Stimulated activated CD4-positive, alpha-beta T cell treated with anti-CD3 and anti-CD28 coated beads, Interleukin-4, amount 100 ng/mL, for 4 hours (primary cell): Measurements from ENCODE around the gene ATP2B3.

Source experiments
- DNase-seq, 2 experiments: peaks; one replicate each; pipeline ENCODE4 v3.0.0-alpha.2; 2020

The ATP2B3 gene

GRCh38 chrX:153539171-153539978 is 21.9 kb downstream of the ATP2B3 start:
- DNase-seq = peak; percentile 38 to 54

GRCh38 chrX:153539979-153540358 is 22.5 kb downstream of the ATP2B3 start:
- no peak for DNase-seq

DNA sequence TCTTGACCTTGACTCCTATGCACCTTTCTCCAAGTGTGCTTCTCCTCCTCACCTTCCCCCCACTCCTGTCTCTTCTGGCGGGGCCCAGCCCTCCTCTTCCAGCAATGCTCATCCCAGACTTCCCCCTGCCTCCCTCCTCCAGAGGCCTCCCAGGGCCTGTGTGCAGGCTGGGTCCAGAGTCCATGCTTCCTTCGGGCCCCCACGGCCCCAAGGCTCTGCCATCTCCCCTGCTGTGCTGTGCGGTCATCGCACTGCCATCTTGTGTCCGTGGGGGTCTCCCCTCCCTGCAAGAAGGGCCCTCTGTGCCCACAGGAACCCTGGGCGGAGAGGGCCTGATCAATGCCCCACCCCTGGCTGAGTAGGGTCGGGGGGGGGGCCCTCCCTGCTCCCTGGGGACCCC is 27.3 kb downstream of the ATP2B3 start:
- DNase-seq = no peak

DNA sequence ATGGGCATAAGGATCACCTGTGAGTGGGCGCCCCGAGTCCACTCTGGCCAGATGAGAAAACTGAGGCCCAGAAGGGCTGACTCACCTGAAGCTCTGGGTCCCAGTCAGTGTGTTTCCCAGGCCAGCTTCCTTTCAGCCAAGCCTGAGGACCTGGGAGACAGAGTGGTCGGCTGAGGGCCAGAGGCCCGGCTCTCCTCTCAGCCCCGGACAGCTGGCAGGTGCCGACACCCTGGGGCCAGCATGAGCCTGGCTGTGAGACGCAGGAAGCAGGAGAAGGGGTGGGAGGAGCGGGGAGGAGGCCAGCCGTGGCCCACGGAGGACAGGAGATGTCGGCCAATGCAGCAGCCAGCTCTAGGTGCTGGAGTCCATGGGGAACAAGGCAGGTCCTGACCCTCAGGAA is 28.9 kb downstream of the ATP2B3 start:
- no peak for DNase-seq

DNA sequence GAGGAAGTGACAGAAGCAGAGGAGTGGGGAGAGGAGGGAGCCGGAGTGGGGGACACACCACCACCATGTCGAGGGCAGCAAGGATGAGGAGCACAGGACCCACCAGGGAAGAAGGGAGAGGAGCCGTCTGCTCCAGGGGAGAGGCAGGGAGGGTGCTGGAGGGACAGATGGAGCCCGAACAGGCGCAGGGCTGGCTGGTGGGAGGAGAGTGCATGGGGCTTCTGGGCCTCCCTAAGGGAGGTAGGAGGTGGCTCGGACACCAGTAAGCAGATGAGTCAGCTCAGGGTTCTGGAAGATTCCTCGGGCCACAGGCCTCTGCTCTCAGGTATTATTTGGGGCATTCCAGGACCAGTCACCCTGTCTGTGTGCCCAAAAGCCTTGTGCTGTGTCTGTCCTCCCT is 29.8 kb downstream of the ATP2B3 start:
- DNase-seq = no peak

- DNase-seq = no peak
Observed at GRCh38 chrX:153549231-153549630, 31.8 kb downstream of the ATP2B3 start.

GRCh38 chrX:153549807-153550206 is 32.4 kb downstream of the ATP2B3 start:
- DNase-seq = no peak

GRCh38 chrX:153551135-153551534 is 33.7 kb downstream of the ATP2B3 start:
- DNase-seq = no peak

- DNase-seq = peak; percentile 38 to 55
Observed at GRCh38 chrX:153554519-153555167, 37.2 kb downstream of the ATP2B3 start.

DNA sequence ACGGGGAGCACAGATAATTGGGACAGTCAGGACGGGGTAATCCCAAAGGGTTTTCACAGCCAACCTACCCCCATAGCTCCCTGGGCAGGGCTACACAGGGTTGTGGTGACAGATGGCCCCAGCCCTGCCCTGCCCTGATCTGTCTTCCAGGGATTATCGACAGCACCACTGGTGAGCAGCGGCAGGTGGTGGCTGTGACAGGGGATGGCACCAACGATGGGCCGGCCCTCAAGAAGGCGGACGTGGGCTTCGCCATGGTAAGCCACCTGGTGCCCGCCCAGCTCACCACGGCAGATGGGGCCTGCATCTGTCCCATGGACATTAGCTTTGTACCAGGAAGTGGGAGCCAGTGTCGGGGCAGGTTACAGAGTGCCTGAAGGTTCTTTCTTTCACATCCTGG is 39.3 kb downstream of the ATP2B3 start:
- no peak for DNase-seq

GRCh38 chrX:153557618-153558355 is 40.3 kb downstream of the ATP2B3 start:
- DNase-seq = no peak

GRCh38 chrX:153560000-153560399 is 42.6 kb downstream of the ATP2B3 start:
- DNase-seq = no peak

- DNase-seq = no peak
Observed at GRCh38 chrX:153560466-153560865, 43.0 kb downstream of the ATP2B3 start.

DNA sequence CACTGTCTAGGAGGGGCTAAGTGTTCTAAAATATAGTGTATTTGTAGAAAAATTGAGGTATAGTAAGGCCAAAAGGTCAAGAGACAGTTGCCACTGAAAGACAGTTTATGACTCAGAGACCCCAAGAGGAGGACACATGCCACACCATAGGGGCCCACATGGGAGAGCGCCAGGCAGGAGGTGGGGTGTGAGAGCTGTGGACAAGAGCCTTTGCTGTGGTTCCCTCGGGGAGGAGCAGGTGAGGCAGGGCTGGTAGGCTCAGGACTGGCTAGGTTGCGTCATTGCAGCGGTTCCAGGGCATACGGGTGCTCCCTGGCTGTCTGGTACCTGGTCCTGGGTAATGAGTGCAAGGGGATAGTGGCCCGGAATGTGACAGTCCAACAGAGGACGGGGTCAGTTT is 43.9 kb downstream of the ATP2B3 start:
- no peak for DNase-seq

DNA sequence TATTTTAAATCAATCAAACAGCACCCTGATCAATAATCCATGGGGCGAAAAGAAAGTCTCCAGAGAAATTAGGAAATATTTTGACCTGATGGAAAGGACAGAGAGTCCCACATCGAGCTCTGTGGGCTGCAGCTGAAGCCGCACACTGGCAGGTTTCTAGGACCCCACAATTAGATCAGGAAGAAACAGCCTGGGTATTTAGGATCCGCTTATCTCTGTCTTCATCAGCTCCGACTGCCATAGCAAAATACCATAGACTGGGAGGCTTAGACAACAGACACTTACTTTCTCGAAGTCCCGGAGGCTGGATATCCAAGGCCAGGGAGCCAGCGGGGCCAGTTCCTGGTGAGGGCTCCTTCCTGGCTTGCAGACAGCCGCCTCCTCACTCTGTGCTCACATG is 45.1 kb downstream of the ATP2B3 start:
- DNase-seq = no peak

- no peak for DNase-seq
Observed at GRCh38 chrX:153564047-153564606, 46.7 kb downstream of the ATP2B3 start.

DNA sequence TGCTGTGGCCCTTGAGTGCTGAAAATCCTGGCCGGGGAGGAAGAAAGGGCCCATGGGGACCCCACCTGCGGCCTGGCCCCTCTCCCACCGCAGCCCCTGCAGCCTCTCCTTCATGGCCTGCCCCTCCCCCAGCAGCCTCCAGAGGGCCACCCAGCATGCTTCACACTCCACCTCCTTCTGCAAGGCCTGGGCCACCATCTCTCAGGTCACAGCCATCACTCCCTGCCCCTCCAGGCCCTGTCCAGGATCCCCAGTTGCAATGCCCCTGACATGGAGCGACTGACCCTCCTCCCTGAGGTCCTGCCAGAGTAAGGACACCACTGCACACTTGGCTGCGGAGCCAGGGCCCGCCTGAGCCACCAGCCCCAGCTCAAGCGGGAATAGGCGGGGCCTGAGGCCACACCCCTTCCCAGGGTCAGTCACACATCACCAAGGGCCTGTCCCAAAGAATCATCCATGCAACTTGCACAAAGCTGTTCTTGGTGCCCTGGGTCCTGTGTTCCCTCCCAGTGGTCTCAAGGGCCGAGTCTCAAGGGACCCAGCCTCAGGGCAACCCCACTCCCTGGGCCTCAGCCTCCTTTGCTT is 48.6 kb downstream of the ATP2B3 start:
- no peak for DNase-seq

DNA sequence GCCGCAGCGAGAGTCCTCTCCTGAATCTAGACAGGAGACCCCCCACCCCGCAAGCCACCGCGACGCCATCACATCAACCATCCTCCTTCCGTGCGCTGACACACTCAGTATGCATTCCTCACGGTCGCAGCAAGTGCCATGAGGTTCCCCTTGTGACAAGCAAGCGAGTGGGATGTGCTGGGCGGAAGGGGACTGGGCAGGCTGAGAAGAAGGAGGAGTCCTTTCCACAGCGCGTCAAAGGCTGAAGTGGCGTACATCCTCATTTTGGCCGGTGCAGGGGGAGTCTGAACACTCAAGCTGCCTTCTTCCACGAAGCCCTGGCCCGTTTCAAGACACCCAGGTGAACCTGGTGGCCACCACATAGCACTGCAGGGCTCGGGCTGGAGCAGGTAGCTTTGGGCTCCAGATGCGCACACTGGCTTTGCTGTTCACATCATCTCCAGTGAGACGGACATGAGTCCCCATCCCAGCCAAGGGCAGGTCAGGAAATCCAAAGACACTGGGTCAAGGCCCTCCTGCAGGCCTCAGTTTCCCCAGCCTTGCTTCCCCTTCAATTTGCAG is 51.1 kb downstream of the ATP2B3 start:
- no peak for DNase-seq

DNA sequence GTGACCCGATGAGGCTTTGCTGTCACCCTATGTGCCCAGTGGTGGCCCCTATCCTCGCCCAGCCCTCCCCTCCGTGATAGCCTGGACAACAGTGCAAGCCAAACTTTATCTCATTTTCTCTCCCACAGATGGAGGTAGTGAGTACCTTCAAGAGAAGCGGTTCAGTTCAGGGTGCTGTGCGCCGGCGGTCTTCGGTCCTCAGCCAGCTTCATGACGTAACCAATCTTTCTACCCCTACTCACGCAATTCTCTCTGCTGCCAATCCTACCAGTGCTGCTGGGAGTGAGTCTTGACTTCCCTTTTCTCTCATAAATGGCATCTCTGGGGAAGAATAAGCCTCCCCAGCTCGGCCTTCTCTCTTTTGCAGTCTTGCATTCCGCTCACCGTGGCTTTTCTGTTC is 52.0 kb downstream of the ATP2B3 start:
- DNase-seq = no peak

GRCh38 chrX:153571534-153571908 is 54.1 kb downstream of the ATP2B3 start:
- no peak for DNase-seq

- no peak for DNase-seq
Observed at GRCh38 chrX:153572601-153573000, 55.2 kb downstream of the ATP2B3 start.

GRCh38 chrX:153573984-153574383 is 56.5 kb downstream of the ATP2B3 start:
- no peak for DNase-seq
